ENCODE measurements around the gene ZNF831. TPM values are rescaled to one million over a fixed set of nuclear protein-coding genes. Genes with fewer than 3 reads are reported as not detected.

Gene ZNF831
- total RNA-seq, 1 donor from 2014 or later = not detected

DNA sequence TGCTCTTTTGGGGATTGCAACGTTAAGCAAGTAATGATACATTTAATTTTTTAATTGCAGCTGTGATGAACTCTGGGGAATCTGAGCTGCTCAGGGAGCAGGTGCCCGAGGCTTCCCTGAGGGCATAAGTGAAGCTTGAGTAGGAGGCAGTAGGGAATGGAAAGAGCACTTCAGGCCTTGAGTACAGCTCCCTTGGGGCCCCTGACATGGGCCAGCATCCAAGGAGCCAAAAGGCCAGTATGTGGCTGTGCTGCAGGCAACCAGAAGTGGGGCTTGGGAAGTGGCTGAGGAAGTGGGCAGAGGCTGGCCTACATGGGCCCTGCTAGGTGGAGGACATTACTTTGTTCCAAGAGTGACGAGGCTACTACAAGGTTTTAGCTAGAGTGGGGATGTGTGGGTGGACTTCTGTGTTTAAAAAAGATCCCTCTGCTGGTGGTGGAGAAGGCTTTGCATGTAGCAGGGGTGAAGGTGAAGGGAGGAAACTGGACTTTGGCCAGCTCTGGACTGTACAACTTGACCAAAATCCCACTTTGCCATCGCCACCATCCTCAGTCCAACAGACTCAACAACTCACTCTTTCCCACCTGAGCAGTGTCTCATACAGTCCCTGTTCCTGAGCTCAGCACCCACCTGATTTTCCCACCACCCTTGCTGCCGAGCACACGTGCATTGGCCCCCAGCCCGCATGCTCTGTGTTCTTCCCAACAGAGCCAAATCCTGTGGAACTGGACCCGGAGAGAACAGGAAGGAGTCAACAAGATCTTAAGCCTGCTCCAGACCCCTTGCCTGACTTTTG is 10.9 kb upstream of the ZNF831 start:
- DNase-seq (ENCODE audit: extremely low spot score, unreplicated experiment) = no peak
- H3K36me3 Mint-ChIP-seq (ENCODE audit: unreplicated experiment) = no peaks in the 10 kb centered on the region
- no peak overlapping the region for H3K4me3 Mint-ChIP-seq (ENCODE audit: unreplicated experiment)
- H3K27ac Mint-ChIP-seq (ENCODE audit: unreplicated experiment) = no peak overlapping the region
- peaks cover 4% of the 10 kb centered on the region for H3K27me3 Mint-ChIP-seq (ENCODE audit: unreplicated experiment)
- TF ChIP-seq, protein P1, sequence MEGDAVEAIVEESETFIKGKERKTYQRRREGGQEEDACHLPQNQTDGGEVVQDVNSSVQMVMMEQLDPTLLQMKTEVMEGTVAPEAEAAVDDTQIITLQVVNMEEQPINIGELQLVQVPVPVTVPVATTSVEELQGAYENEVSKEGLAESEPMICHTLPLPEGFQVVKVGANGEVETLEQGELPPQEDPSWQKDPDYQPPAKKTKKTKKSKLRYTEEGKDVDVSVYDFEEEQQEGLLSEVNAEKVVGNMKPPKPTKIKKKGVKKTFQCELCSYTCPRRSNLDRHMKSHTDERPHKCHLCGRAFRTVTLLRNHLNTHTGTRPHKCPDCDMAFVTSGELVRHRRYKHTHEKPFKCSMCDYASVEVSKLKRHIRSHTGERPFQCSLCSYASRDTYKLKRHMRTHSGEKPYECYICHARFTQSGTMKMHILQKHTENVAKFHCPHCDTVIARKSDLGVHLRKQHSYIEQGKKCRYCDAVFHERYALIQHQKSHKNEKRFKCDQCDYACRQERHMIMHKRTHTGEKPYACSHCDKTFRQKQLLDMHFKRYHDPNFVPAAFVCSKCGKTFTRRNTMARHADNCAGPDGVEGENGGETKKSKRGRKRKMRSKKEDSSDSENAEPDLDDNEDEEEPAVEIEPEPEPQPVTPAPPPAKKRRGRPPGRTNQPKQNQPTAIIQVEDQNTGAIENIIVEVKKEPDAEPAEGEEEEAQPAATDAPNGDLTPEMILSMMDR (IDR thresholded peaks at IDR 0.05) = no peak
- H3K4me1 Mint-ChIP-seq (ENCODE audit: unreplicated experiment) = peaks cover 6% of the 10 kb centered on the region
- no peaks in the 10 kb centered on the region for H3K9me3 Mint-ChIP-seq (ENCODE audit: unreplicated experiment)

- H3K27me3 Mint-ChIP-seq (ENCODE audit: unreplicated experiment) = peaks cover 4% of the 10 kb centered on the region
- H3K4me1 Mint-ChIP-seq (ENCODE audit: unreplicated experiment) = peaks cover 6% of the 10 kb centered on the region
- H3K27ac Mint-ChIP-seq (ENCODE audit: unreplicated experiment) = no peak overlapping the region
- H3K9me3 Mint-ChIP-seq (ENCODE audit: unreplicated experiment) = no peaks in the 10 kb centered on the region
- TF ChIP-seq, protein P1 (IDR thresholded peaks at IDR 0.05) = no peak
- no peaks in the 10 kb centered on the region for H3K36me3 Mint-ChIP-seq (ENCODE audit: unreplicated experiment)
- H3K4me3 Mint-ChIP-seq (ENCODE audit: unreplicated experiment) = no peak overlapping the region
- no peak for DNase-seq (ENCODE audit: extremely low spot score, unreplicated experiment)
Observed at GRCh38 chr20:59153355-59153681, 10.3 kb upstream of the ZNF831 start.

GRCh38 chr20:59153832-59154231 is 9.8 kb upstream of the ZNF831 start:
- peaks cover 6% of the 10 kb centered on the region for H3K4me1 Mint-ChIP-seq (ENCODE audit: unreplicated experiment)
- H3K27ac Mint-ChIP-seq (ENCODE audit: unreplicated experiment) = no peak overlapping the region
- no peak overlapping the region for H3K4me3 Mint-ChIP-seq (ENCODE audit: unreplicated experiment)
- H3K36me3 Mint-ChIP-seq (ENCODE audit: unreplicated experiment) = no peaks in the 10 kb centered on the region
- H3K27me3 Mint-ChIP-seq (ENCODE audit: unreplicated experiment) = peaks cover 4% of the 10 kb centered on the region
- H3K9me3 Mint-ChIP-seq (ENCODE audit: unreplicated experiment) = no peaks in the 10 kb centered on the region
- no peak for DNase-seq (ENCODE audit: extremely low spot score, unreplicated experiment)
- TF ChIP-seq, protein P1 (IDR thresholded peaks at IDR 0.05) = no peak

DNA sequence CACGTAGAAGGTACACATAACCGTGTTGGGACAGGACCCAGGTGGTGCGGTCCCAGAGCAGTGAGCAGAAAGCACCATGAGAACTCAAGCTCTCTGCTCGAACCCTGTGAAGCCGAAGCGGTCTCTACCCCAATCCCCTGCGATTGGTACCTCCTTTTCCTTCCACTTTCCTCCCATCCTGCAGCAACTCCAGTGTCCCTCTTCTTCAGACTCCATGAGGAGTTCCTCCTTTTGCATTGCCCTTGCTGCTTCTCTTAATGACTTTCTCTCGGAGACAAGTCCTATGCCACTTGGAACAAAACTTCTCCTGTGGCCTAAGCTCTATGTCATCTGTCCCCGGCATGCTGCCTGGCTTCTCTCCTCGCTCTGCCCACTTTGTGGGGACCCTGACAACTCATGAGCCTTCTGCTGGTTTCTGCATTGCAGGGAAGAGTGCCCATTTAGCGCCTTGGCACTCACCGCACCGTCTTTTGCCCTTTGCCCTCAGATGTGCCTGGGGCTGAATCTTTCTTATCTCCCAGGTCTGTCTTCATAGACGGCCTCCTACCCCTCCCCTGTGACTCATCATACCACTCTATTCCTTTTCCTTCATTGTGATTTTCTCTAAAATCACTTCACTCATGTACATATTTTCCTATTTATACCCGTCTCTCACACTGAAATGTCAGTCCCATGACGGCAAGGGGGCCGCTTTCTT is 9.2 kb upstream of the ZNF831 start:
- Mint-ChIP-seq H3K4me3 (ENCODE audit: unreplicated experiment) (no peak overlapping the region), H3K36me3 (ENCODE audit: unreplicated experiment) (no peaks in the 10 kb centered on the region), H3K9me3 (ENCODE audit: unreplicated experiment) (no peaks in the 10 kb centered on the region), H3K4me1 (ENCODE audit: unreplicated experiment) (peaks cover 6% of the 10 kb centered on the region), H3K27ac (ENCODE audit: unreplicated experiment) (no peak overlapping the region), H3K27me3 (ENCODE audit: unreplicated experiment) (peaks cover 4% of the 10 kb centered on the region)
- DNase-seq (ENCODE audit: extremely low spot score, unreplicated experiment) = no peak
- TF ChIP-seq, protein P1 (IDR thresholded peaks at IDR 0.05) = no peak

- TF ChIP-seq, protein P1 (IDR thresholded peaks at IDR 0.05) = no peak
- Mint-ChIP-seq H3K36me3 (ENCODE audit: unreplicated experiment) (no peaks in the 10 kb centered on the region), H3K4me1 (ENCODE audit: unreplicated experiment) (no peaks in the 10 kb centered on the region), H3K4me3 (ENCODE audit: unreplicated experiment) (no peak overlapping the region), H3K27me3 (ENCODE audit: unreplicated experiment) (no peaks in the 10 kb centered on the region), H3K9me3 (ENCODE audit: unreplicated experiment) (no peaks in the 10 kb centered on the region), H3K27ac (ENCODE audit: unreplicated experiment) (no peak overlapping the region)
- DNase-seq (ENCODE audit: extremely low spot score, unreplicated experiment) = no peak
Observed at GRCh38 chr20:59157064-59157463, 6.6 kb upstream of the ZNF831 start.

Measured in osteocyte (in vitro differentiated cells).